ENCODE data around the gene LRP8.

GRCh38 chr1:53274541-53275185 lies 53.2 kb downstream of the LRP8 start:
- TF ChIP-seq, protein P1, sequence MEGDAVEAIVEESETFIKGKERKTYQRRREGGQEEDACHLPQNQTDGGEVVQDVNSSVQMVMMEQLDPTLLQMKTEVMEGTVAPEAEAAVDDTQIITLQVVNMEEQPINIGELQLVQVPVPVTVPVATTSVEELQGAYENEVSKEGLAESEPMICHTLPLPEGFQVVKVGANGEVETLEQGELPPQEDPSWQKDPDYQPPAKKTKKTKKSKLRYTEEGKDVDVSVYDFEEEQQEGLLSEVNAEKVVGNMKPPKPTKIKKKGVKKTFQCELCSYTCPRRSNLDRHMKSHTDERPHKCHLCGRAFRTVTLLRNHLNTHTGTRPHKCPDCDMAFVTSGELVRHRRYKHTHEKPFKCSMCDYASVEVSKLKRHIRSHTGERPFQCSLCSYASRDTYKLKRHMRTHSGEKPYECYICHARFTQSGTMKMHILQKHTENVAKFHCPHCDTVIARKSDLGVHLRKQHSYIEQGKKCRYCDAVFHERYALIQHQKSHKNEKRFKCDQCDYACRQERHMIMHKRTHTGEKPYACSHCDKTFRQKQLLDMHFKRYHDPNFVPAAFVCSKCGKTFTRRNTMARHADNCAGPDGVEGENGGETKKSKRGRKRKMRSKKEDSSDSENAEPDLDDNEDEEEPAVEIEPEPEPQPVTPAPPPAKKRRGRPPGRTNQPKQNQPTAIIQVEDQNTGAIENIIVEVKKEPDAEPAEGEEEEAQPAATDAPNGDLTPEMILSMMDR (IDR thresholded peaks at IDR 0.05; ENCODE audit: insufficient read depth, low read length, poor library complexity, severe bottlenecking): no peak
- TF ChIP-seq EZH2phosphoT487 (conservative IDR thresholded peaks at IDR 0.05; ENCODE audit: low read length): no peak

Data from SU-DHL-6 (cell line).